Mononuclear cell (primary cell): Measurements from ENCODE around the gene CDH4. TPM values are rescaled to one million over a fixed set of nuclear protein-coding genes. Genes with fewer than 3 reads are reported as not detected.

Source experiments
- H3K27me3 ChIP-seq: 2 replicates; pipeline ENCODE4 v1.6.0; 2011; ENCODE audit warnings: low read length, control low read depth; ENCODE audit not compliant: insufficient read depth
- H3K4me1 ChIP-seq: 2 replicates; pipeline ENCODE4 v1.5.1; 2011; ENCODE audit warnings: mild to moderate bottlenecking, low read length, control low read depth; ENCODE audit not compliant: insufficient read depth
- H3K4me3 ChIP-seq: 2 replicates; pipeline ENCODE4 v1.5.1; 2011; ENCODE audit warnings: mild to moderate bottlenecking, low read length, moderate library complexity
- H3K9me3 ChIP-seq: 2 replicates; pipeline ENCODE4 v1.5.1; 2011; ENCODE audit warnings: low read depth, mild to moderate bottlenecking, control low read depth, low read length
- total RNA-seq: library from RNA; depleted of rRNA; stranded (reverse); fragments of >200 nt; gene quantifications from one replicate; pipeline ENCODE4 v1.2.3, GENCODE V29; 2012

CDH4 gene
- total RNA-seq, 1 donor = under 0.01 TPM

- Histone ChIP-seq H3K9me3 (no peaks in the 10 kb centered on the region), H3K4me3 (no peak overlapping the region), H3K4me1 (no peaks in the 10 kb centered on the region), H3K27me3 (no peaks in the 10 kb centered on the region)
Observed at GRCh38 chr20:61829526-61829925, 577.5 kb downstream of the CDH4 start.

GRCh38 chr20:61830241-61830930, 578.3 kb downstream of the CDH4 start:
- Histone ChIP-seq H3K4me3 (no peak overlapping the region), H3K9me3 (no peaks in the 10 kb centered on the region), H3K27me3 (no peaks in the 10 kb centered on the region), H3K4me1 (no peaks in the 10 kb centered on the region)

DNA sequence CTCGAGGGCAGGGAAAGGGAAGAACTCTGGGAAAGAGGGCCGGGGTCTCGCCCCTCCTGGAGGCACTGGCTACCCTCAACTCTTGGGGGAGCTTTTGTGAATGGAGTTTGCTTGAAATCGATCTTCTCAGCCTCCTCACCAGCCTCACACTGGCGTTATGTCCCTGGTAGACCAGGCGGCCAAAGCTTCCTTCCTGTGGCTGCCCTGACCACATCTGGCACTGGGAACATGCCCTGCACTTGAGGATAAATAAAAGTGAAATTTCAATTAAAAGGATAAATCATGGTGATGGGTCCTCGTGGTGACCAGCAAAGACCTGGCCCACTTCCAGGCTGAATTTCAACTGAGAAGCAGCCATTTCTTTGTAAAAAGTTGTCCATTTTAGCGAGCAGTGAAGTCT, 578.9 kb downstream of the CDH4 start:
- H3K4me1 ChIP-seq = no peaks in the 10 kb centered on the region
- no peaks in the 10 kb centered on the region for H3K9me3 ChIP-seq
- no peaks in the 10 kb centered on the region for H3K27me3 ChIP-seq
- no peak overlapping the region for H3K4me3 ChIP-seq

- Histone ChIP-seq H3K4me1 (no peaks in the 10 kb centered on the region), H3K9me3 (no peaks in the 10 kb centered on the region), H3K4me3 (no peak overlapping the region), H3K27me3 (no peaks in the 10 kb centered on the region)
Observed at GRCh38 chr20:61832181-61832580, 580.1 kb downstream of the CDH4 start.

DNA sequence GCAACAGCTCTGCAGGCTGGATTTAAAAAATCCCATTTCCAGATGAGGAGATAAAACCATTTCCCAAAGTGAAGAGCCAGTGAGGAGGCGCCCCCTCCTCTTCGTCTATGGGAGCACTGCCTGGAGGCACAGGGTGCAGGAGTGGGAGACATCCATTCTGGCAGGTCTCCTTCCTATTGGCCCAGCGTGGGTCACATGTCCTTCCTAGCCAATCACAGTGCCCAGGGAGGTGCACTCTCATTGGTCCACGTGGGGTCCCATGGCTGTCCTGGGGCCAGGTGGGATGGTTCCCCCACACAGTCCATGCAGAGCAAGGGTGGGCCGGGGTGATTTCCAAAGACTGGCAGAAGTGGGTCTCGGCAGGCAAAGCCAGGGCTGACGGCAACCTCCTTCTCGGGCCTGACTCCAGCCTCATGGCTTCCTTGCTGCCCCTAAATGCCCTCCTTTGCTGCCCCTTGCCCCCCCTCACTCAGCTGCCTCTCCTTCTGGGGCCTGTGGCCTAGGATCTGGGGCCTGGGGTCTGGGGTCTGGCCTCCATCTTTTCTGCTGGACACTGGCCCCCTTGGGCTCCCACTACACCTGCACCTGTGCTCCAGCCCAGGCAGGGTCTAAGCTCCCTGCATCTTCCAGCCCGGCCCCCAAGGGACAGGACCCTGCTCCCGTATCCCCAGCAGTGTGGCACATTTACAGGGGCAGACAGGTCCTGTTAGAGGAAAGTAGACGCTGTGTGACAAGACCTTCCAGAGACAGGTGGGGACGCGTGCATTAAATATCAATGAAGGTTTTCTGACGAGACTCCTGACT, 581.9 kb downstream of the CDH4 start:
- Histone ChIP-seq H3K4me3 (no peak overlapping the region), H3K4me1 (no peaks in the 10 kb centered on the region), H3K9me3 (no peaks in the 10 kb centered on the region), H3K27me3 (no peaks in the 10 kb centered on the region)

GRCh38 chr20:61835301-61835700, 583.2 kb downstream of the CDH4 start:
- no peaks in the 10 kb centered on the region for H3K9me3 ChIP-seq
- no peaks in the 10 kb centered on the region for H3K4me1 ChIP-seq
- no peak overlapping the region for H3K4me3 ChIP-seq
- no peaks in the 10 kb centered on the region for H3K27me3 ChIP-seq

DNA sequence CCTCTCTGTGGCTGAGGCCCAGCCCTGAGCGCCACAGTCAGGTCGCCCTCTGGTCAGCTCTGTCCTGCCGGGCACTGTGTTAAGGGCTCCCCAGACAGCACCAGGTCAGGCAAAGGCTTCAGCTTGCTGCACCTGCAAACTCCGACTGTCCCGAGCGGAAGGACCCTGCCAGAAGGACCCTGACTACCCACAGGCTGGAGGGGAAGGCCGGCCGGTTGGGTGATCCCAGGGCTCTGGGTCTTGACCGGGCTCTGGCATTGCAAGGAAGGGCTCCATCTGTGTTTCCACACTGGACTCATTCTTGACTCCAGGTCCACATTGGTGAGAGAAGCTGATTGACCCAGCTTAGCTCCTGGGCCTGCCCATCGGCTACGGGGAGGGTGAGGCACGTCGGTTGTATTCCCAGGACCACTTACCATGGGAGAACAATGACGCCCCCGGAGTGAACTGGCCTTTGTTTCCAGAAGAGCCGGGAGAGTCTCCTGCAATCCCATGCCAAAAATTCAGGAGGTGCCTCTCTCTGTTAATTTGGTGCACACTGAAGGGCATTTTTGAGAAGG, 583.8 kb downstream of the CDH4 start:
- Histone ChIP-seq H3K4me1 (no peaks in the 10 kb centered on the region), H3K4me3 (no peak overlapping the region), H3K27me3 (no peaks in the 10 kb centered on the region), H3K9me3 (no peaks in the 10 kb centered on the region)

DNA sequence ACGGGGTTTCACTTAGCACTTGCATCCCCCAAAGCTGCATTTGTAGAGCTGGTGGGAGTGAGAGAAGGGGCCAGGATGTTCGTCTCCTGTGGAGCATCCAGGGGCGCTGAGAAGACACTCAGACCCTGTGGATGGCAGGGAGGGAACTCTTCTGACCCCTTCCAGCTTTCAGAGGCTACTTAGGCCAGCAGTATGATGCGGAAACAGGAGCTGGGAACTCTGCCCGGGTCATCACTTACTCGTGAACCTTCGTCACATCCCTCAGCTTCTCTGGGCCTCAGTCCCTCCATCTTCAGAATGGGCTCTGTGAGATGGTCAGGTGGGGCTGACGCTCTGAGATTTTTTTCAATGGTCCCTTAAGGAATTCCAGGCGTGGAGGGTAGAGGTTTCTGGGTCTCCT, 585.1 kb downstream of the CDH4 start:
- H3K27me3 ChIP-seq = no peaks in the 10 kb centered on the region
- no peaks in the 10 kb centered on the region for H3K4me1 ChIP-seq
- no peaks in the 10 kb centered on the region for H3K9me3 ChIP-seq
- H3K4me3 ChIP-seq = no peak overlapping the region

- H3K9me3 ChIP-seq = no peaks in the 10 kb centered on the region
- no peaks in the 10 kb centered on the region for H3K27me3 ChIP-seq
- H3K4me3 ChIP-seq = no peak overlapping the region
- H3K4me1 ChIP-seq = no peaks in the 10 kb centered on the region
Observed at GRCh38 chr20:61839223-61839911, 587.3 kb downstream of the CDH4 start.

DNA sequence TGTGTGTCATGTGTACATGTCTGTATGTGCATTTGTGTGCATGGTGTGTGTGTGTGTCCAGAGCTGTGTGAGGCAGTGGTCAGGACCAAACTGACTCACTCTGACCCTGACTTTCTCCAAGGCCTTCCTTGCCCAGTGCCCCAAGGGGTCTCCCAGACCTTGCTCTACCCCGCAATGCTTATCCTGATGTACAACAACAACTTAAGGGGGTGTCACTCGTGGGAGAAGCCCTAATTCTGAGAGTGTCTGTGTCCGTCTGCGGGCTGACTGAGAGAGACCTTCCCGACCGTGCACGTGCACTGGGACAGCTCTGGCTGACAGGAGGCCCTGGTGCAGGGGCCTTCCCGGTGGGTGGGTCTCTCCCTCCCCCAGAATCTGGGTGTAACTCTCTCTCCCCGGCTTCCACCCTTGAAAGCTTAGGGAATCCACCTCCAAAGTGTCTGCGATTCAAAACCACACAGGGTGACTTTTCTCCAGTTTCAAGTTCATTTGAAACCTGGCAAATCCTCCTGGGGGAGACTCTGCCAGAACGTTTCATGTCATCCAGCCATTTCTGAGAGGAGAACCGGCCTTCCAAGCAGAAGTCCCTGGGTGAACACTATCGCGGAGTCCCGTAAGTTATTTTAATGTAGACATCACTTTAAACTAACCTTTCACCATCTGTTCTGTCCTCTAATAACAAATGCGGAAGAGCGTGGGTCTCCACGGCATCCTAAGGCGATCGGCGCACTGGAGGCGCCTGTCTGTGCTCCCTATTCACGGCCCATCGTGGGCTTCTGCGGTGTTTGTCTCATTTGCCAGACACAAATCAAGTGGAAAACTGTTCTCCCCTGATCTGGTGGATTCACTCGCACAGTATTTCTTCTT, 588.1 kb downstream of the CDH4 start:
- no peaks in the 10 kb centered on the region for H3K9me3 ChIP-seq

DNA sequence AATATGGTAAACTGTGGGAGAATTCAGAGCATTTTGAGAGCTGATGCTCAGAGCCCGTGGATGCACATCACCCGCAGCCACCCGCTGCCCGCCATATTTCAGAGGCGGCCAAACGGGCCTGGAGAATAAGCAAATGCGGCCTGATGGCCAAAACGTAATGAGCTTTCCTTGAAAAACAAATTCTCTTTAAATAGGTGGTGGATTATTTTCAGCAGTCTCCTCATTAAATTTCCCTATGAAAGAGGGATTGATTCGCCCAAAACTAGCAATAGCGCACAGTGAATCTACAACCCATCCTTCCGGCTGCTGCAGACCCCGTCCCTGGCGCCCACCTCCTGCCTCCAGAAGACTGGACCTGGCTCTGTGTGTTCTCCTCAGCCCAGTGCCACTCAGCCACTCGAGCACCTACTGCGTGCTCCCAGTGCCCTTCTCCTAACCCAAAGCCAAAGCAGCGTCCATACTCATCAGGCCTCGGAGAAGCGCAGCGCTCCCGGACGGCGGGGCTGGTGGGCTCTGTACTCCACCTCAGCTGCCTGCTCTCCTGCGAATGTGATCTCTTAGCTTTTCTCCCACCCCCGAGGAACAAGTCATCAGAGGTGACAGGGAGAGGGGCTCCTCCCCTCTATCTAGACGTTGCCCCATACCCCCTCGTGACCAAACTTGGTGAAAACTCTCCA, 588.9 kb downstream of the CDH4 start:
- H3K4me3 ChIP-seq = no peak overlapping the region
- no peaks in the 10 kb centered on the region for H3K9me3 ChIP-seq
- H3K4me1 ChIP-seq = no peaks in the 10 kb centered on the region
- no peaks in the 10 kb centered on the region for H3K27me3 ChIP-seq

More for the DNA sequence above, 588.1 kb downstream of the CDH4 start:
- Histone ChIP-seq H3K27me3 (no peaks in the 10 kb centered on the region), H3K4me3 (no peak overlapping the region), H3K4me1 (no peaks in the 10 kb centered on the region)

- Histone ChIP-seq H3K9me3 (no peaks in the 10 kb centered on the region), H3K4me1 (no peaks in the 10 kb centered on the region), H3K4me3 (no peak overlapping the region), H3K27me3 (no peaks in the 10 kb centered on the region)
Observed at GRCh38 chr20:61841551-61841950, 589.5 kb downstream of the CDH4 start.

GRCh38 chr20:61841966-61842365, 589.9 kb downstream of the CDH4 start:
- Histone ChIP-seq H3K9me3 (no peaks in the 10 kb centered on the region), H3K27me3 (no peaks in the 10 kb centered on the region), H3K4me3 (no peak overlapping the region), H3K4me1 (no peaks in the 10 kb centered on the region)

GRCh38 chr20:61844621-61845020, 592.6 kb downstream of the CDH4 start:
- no peaks in the 10 kb centered on the region for H3K27me3 ChIP-seq
- no peaks in the 10 kb centered on the region for H3K4me1 ChIP-seq
- H3K9me3 ChIP-seq = no peaks in the 10 kb centered on the region
- no peak overlapping the region for H3K4me3 ChIP-seq
